Spleen (tissue), 11 donors: ENCODE results near the gene CCDC50. TPM values are rescaled to one million over a fixed set of nuclear protein-coding genes. Genes with fewer than 3 reads are reported as not detected.

Experiments
- DNase-seq: peaks from one replicate; pipeline ENCODE4 v3.0.0-alpha.2; 2020
- H3K27ac ChIP-seq, 8 donors: fragments of 200-600 bp; sonication (generic) in 7 of 8; 1 replicate in 4 of 8; 2 replicates in 4 of 8; pipeline versions ENCODE4 v1.5.0 to v1.8.0; 2016 to 2021; ENCODE audit warnings: inconsistent platforms in 4 of 8, mild to moderate bottlenecking in 4 of 8, moderate library complexity in 1 of 8
- H3K27me3 ChIP-seq, 7 donors: fragments of 200-600 bp; sonication (generic) in 6 of 7; replicated peaks in 1 of 7; 1 replicate in 4 of 7; 2 replicates in 3 of 7; pipeline versions ENCODE4 v1.5.0 to v1.8.0; 2016 to 2021; ENCODE audit warnings: inconsistent platforms in 3 of 7, mild to moderate bottlenecking in 1 of 7
- H3K36me3 ChIP-seq, 6 donors: fragments of 200-600 bp; sonication (generic) in 5 of 6; 1 replicate in 4 of 6; 2 replicates in 2 of 6; pipeline versions ENCODE4 v1.5.0 to v1.8.0; 2016 to 2021; ENCODE audit warnings: inconsistent platforms in 2 of 6
- H3K4me1 ChIP-seq, 6 donors: fragments of 200-600 bp; sonication (generic) in 5 of 6; 1 replicate in 3 of 6; 2 replicates in 3 of 6; pipeline versions ENCODE4 v1.5.0 to v1.8.0; 2016 to 2021; ENCODE audit warnings: inconsistent platforms in 3 of 6
- H3K4me3 ChIP-seq, 8 donors: fragments of 200-600 bp; sonication (generic) in 7 of 8; 1 replicate in 4 of 8; 2 replicates in 4 of 8; pipeline versions ENCODE4 v1.5.0 to v1.8.0; 2016 to 2021; ENCODE audit warnings: inconsistent platforms in 4 of 8, mild to moderate bottlenecking in 4 of 8, moderate library complexity in 2 of 8
- H3K9me3 ChIP-seq, 8 donors: fragments of 200-600 bp; sonication (generic) in 7 of 8; 1 replicate in 4 of 8; 2 replicates in 4 of 8; pipeline versions ENCODE4 v1.5.0 to v1.8.0; 2016 to 2021; ENCODE audit warnings: inconsistent platforms in 4 of 8
- POLR2A ChIP-seq, 3 donors: fragments of 450-650 bp; IDR thresholded peaks; one replicate each; pipeline ENCODE4 v1.5.1; 2017; ENCODE audit warnings: antibody characterized with exemption in 3 of 3, mild to moderate bottlenecking in 1 of 3
- POLR2AphosphoS5 ChIP-seq, 3 donors: sonication (generic); formaldehyde crosslinking; IDR thresholded peaks; one replicate each; pipeline ENCODE4 v1.5.1; 2017; ENCODE audit warnings: antibody characterized with exemption in 3 of 3
- WGBS, 5 donors: extraction: QIAGEN DNeasy Blood & Tissue Kit in 3 of 5; methylation state at CpG; one replicate each; pipeline versions ENCODE4 v1.1.5 to v1.1.7; 2013 to 2018; 5-methylcytosine and 5-hydroxymethylcytosine counted together
- intact Hi-C: fragments of 100-400 bp; cut with DNase I; formaldehyde crosslinking; loops from one replicate; pipeline ENCODE4 v1.15.0; 2023; ENCODE audit warnings: low total_unique reads
- polyA plus RNA-seq, 3 donors: library from polyadenylated mRNA; stranded (reverse); fragments of 200-250 nt; gene quantifications; one replicate each; pipeline ENCODE4 v1.2.1, GENCODE V29; 2013
- total RNA-seq, 7 donors: library from RNA; depleted of rRNA in 3 of 7; stranded (reverse); fragments of >200 nt in 3 of 7; fragmentation: NEBNext Ultra II Directional in 4 of 7; extraction: Animal tissue kit (Norgen Biotek cat#: 25700) in 4 of 7; gene quantifications; one replicate each; pipeline versions ENCODE4 v1.1.0 to v1.2.1, GENCODE V29; 2016 to 2021
- TF ChIP-seq, protein P1 (sequence below), 11 experiments: fragments of 200-600 bp in 7 of 11; fragments of 450-650 bp in 4 of 11; sonication (generic) in 4 of 11; IDR thresholded peaks in 8 of 11; conservative IDR thresholded peaks in 3 of 11; 1 replicate in 7 of 11; 2 replicates in 4 of 11; pipeline versions ENCODE4 v1.4.0 to v1.8.0; 2016 to 2021; ENCODE audit warnings: antibody characterized with exemption in 11 of 11, inconsistent platforms in 4 of 11, mild to moderate bottlenecking in 1 of 11
- donor health status: healthy with polysubstance abuse.
- donor health status: DM: no; HTN: no; CAD: no; lungs with moderate emphysema.
- donor health status: DM: no; HTN: no; CAD: no.
- donor health status: Bipolar disorder and iron deficiency.
- donor health status: healthy.
- donor health status: DM: no; HTN: no; CAD: no.
- donor health status: DM: yes; HTN: yes; CAD: no.

CCDC50 gene
- total and polyA plus RNA-seq, 10 donors, result 42.5 to 167 (median 110) TPM

DNA sequence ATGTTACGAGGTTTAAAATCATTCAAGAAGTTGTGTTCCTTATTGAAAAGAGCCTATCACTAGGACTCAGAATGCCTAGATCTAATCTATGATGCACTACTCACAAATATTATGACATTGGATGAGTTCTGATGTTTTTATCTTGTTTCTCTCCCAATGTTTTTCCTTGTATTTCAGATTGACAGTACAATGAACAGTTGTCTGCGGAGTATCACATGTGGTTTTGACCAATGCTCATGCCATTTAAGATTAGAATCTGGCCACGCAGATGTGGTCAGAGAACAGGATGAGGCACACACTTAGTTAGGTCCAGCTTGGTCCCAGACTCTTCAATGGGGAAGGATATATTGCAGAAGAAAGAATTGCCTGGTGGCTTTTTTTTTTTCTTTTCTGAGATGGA is 25.6 kb upstream of the CCDC50 start:
- TF ChIP-seq, protein P1, sequence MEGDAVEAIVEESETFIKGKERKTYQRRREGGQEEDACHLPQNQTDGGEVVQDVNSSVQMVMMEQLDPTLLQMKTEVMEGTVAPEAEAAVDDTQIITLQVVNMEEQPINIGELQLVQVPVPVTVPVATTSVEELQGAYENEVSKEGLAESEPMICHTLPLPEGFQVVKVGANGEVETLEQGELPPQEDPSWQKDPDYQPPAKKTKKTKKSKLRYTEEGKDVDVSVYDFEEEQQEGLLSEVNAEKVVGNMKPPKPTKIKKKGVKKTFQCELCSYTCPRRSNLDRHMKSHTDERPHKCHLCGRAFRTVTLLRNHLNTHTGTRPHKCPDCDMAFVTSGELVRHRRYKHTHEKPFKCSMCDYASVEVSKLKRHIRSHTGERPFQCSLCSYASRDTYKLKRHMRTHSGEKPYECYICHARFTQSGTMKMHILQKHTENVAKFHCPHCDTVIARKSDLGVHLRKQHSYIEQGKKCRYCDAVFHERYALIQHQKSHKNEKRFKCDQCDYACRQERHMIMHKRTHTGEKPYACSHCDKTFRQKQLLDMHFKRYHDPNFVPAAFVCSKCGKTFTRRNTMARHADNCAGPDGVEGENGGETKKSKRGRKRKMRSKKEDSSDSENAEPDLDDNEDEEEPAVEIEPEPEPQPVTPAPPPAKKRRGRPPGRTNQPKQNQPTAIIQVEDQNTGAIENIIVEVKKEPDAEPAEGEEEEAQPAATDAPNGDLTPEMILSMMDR (IDR thresholded peaks at IDR 0.05 in 8 of 11, conservative IDR thresholded peaks at IDR 0.05 in 3 of 11), result no peak
- TF ChIP-seq POLR2A (IDR thresholded peaks at IDR 0.05), result no peak
- TF ChIP-seq POLR2AphosphoS5 (IDR thresholded peaks at IDR 0.05), result no peak
- DNase-seq, result no peak
- Histone ChIP-seq H3K36me3 (no peaks in the 10 kb centered on the region), H3K27me3 (no peaks in the 10 kb centered on the region), H3K9me3 (no peaks in the 10 kb centered on the region), H3K4me3 (no peak overlapping the region), H3K27ac (no peak overlapping the region), H3K4me1 (peaks cover 0 to 37% (median 11%) of the 10 kb centered on the region in 6 donors)
- intact Hi-C loops, result no loop called here
- 77 to 87% (median 82%) methylated on average over 3 of the region's 3 CpGs for WGBS, 5 donors

- peaks cover 0 to 9% (median 0%) of the 10 kb centered on the region in 6 donors for H3K4me1 ChIP-seq
- H3K4me3 ChIP-seq, result no peak overlapping the region
- WGBS, 5 donors, result 91 to 94% (median 93%) methylated on average over 4 of the region's 4 CpGs
- no peak for DNase-seq
- H3K36me3 ChIP-seq, result no peaks in the 10 kb centered on the region
- H3K27ac ChIP-seq, result no peak overlapping the region
- H3K9me3 ChIP-seq, result no peaks in the 10 kb centered on the region
- TF ChIP-seq POLR2AphosphoS5 (IDR thresholded peaks at IDR 0.05) (no peak), POLR2A (IDR thresholded peaks at IDR 0.05) (no peak)
- TF ChIP-seq, protein P1 (IDR thresholded peaks at IDR 0.05 in 8 of 11, conservative IDR thresholded peaks at IDR 0.05 in 3 of 11), result no peak
- H3K27me3 ChIP-seq, result no peaks in the 10 kb centered on the region
- intact Hi-C loops, result no loop called here
Measured at GRCh38 chr3:191306428-191306827, 22.8 kb upstream of the CCDC50 start.

DNA sequence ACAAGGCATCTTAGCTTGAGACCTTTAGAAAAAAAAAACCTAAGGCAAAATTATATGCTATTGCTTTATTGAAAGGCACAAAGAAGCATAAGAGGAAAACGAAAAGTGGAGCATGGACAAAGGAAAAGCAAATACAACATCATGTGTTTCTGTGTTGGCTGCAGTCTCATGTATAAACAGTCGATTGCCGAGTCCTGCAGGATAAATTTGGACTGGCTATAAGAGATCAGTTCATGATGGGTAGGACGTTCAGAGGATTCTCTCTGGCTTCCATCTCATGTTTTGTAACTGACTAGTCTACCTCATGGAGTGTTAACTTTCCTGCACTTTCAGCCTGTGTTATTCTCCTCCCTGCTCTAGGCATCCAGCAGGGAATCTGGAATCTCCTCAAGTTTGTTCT is 21.9 kb upstream of the CCDC50 start:
- Histone ChIP-seq H3K4me3 (no peak overlapping the region), H3K27ac (no peak overlapping the region), H3K27me3 (no peaks in the 10 kb centered on the region), H3K9me3 (no peaks in the 10 kb centered on the region), H3K36me3 (no peaks in the 10 kb centered on the region), H3K4me1 (no peaks in the 10 kb centered on the region)
- intact Hi-C loops, result no loop called here
- 83 to 95% (median 87%) methylated on average over 4 of the region's 4 CpGs for WGBS, 5 donors
- no peak for DNase-seq
- TF ChIP-seq POLR2AphosphoS5 (IDR thresholded peaks at IDR 0.05), result no peak
- TF ChIP-seq POLR2A (IDR thresholded peaks at IDR 0.05), result no peak
- TF ChIP-seq, protein P1 (IDR thresholded peaks at IDR 0.05 in 8 of 11, conservative IDR thresholded peaks at IDR 0.05 in 3 of 11), result no peak

DNA sequence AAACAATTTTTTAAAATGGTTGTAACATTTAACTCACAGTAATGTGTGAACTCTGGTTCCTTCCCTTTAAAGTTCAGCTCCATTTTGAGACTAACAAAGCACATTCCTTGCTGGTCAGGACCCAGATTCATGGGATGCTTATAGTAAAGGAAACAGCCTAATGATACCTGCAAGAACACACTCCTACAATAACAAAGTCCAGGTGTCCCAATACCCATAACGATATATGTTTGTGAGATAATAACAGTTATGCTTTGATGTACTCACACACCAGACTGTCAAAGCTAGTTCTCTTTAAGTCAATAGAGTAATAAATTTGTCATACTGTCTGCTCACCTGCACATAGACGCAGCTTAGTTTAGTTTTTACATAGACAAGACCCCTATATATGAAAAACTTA is 15.9 kb upstream of the CCDC50 start:
- intact Hi-C loops, result no loop called here
- WGBS, 5 donors, result 85 to 98% (median 94%) methylated on average over 2 of the region's 2 CpGs
- no peak for DNase-seq

More for the DNA sequence above, 15.9 kb upstream of the CCDC50 start:
- no peak overlapping the region for H3K4me3 ChIP-seq
- H3K36me3 ChIP-seq, result no peaks in the 10 kb centered on the region
- no peaks in the 10 kb centered on the region for H3K27me3 ChIP-seq
- peaks cover 0 to 7% (median 0%) of the 10 kb centered on the region in 8 donors for H3K9me3 ChIP-seq
- H3K27ac ChIP-seq, result no peak overlapping the region
- H3K4me1 ChIP-seq, result no peaks in the 10 kb centered on the region
- TF ChIP-seq, protein P1 (IDR thresholded peaks at IDR 0.05 in 8 of 11, conservative IDR thresholded peaks at IDR 0.05 in 3 of 11), result no peak
- no peak for TF ChIP-seq POLR2AphosphoS5 (IDR thresholded peaks at IDR 0.05)
